Tibial artery (tissue), 4 donors: Measurements from ENCODE around the gene RNF34.

Source experiments
- DNase-seq, 2 donors: peaks; one replicate each; pipeline ENCODE4 v3.0.0-alpha.2; 2019
- H3K27ac ChIP-seq, 2 donors: fragments of 200-600 bp; sonication (generic) in 1 of 2; 1 replicate in 1 of 2; 2 replicates in 1 of 2; pipeline ENCODE4 v1.5.1; 2018 to 2019; ENCODE audit warnings: mild to moderate bottlenecking in 1 of 2
- H3K27me3 ChIP-seq, 2 donors: fragments of 200-600 bp; sonication (generic) in 1 of 2; one replicate each; pipeline versions ENCODE4 v1.5.1 to v1.6.0; 2016 to 2019
- H3K36me3 ChIP-seq, 3 donors: fragments of 200-600 bp; sonication (generic) in 2 of 3; one replicate each; pipeline ENCODE4 v1.5.1; 2016 to 2019; ENCODE audit warnings: mild to moderate bottlenecking in 2 of 3
- H3K4me1 ChIP-seq, 4 donors: fragments of 200-600 bp; sonication (generic) in 2 of 4; 1 replicate in 3 of 4; 2 replicates in 1 of 4; pipeline ENCODE4 v1.5.1; 2016 to 2019
- H3K4me3 ChIP-seq, 2 donors: fragments of 200-600 bp; sonication (generic) in 1 of 2; 1 replicate in 1 of 2; 2 replicates in 1 of 2; pipeline ENCODE4 v1.5.1; 2018 to 2019; ENCODE audit warnings: mild to moderate bottlenecking in 2 of 2
- H3K9me3 ChIP-seq, 3 donors: fragments of 200-600 bp; sonication (generic) in 1 of 3; one replicate each; pipeline ENCODE4 v1.5.1; 2016 to 2019
- CTCF ChIP-seq, 2 experiments: fragments of 200-600 bp in 1 of 2; fragments of 450-650 bp in 1 of 2; IDR thresholded peaks; one replicate each; pipeline ENCODE4 v1.5.1; 2017 to 2019; ENCODE audit warnings: antibody characterized with exemption in 2 of 2, mild to moderate bottlenecking in 1 of 2, moderate library complexity in 1 of 2
- intact Hi-C: fragments of 100-400 bp; cut with DNase I; formaldehyde crosslinking; loops from one replicate; pipeline ENCODE4 v1.15.0; 2023; ENCODE audit warnings: low total_unique reads

The RNF34 gene

GRCh38 chr12:121356657-121357056 is 43.3 kb upstream of the RNF34 start:
- H3K4me1 ChIP-seq, result peaks cover 0 to 4% (median 0%) of the 10 kb centered on the region in 4 donors
- intact Hi-C loops, result no loop called here
- H3K36me3 ChIP-seq, result no peaks in the 10 kb centered on the region
- H3K27me3 ChIP-seq, result no peaks in the 10 kb centered on the region
- no peak overlapping the region for H3K27ac ChIP-seq
- no peaks in the 10 kb centered on the region for H3K9me3 ChIP-seq
- no peak for TF ChIP-seq CTCF (IDR thresholded peaks at IDR 0.05)
- no peak for DNase-seq
- H3K4me3 ChIP-seq, result no peak overlapping the region

- Histone ChIP-seq H3K36me3 (no peaks in the 10 kb centered on the region), H3K27ac (no peak overlapping the region), H3K9me3 (no peaks in the 10 kb centered on the region), H3K4me3 (no peak overlapping the region), H3K27me3 (no peaks in the 10 kb centered on the region), H3K4me1 (peaks cover 0 to 4% (median 0%) of the 10 kb centered on the region in 4 donors)
- TF ChIP-seq CTCF (IDR thresholded peaks at IDR 0.05), result no peak
- intact Hi-C loops, result no loop called here
- no peak for DNase-seq
Measured at GRCh38 chr12:121357331-121357730, 42.6 kb upstream of the RNF34 start.

- peaks cover 0 to 4% (median 0%) of the 10 kb centered on the region in 4 donors for H3K4me1 ChIP-seq
- no peak for DNase-seq
- no peak overlapping the region for H3K4me3 ChIP-seq
- H3K36me3 ChIP-seq, result no peaks in the 10 kb centered on the region
- H3K27ac ChIP-seq, result no peak overlapping the region
- H3K27me3 ChIP-seq, result peaks cover 0 to 6% of the 10 kb centered on the region in 2 donors
- intact Hi-C loops, result no loop called here
- H3K9me3 ChIP-seq, result no peaks in the 10 kb centered on the region
- TF ChIP-seq CTCF (IDR thresholded peaks at IDR 0.05), result no peak
Measured at GRCh38 chr12:121358073-121358472, 41.8 kb upstream of the RNF34 start.

- no peaks in the 10 kb centered on the region for H3K36me3 ChIP-seq
- no peaks in the 10 kb centered on the region for H3K9me3 ChIP-seq
- no peak for TF ChIP-seq CTCF (IDR thresholded peaks at IDR 0.05)
- intact Hi-C loops, result no loop called here
- peaks cover 0 to 4% (median 0%) of the 10 kb centered on the region in 4 donors for H3K4me1 ChIP-seq
- H3K27ac ChIP-seq, result no peak overlapping the region
- peaks cover 0 to 6% of the 10 kb centered on the region in 2 donors for H3K27me3 ChIP-seq
- H3K4me3 ChIP-seq, result no peak overlapping the region
- DNase-seq, result no peak
Measured at GRCh38 chr12:121364683-121365121, 35.2 kb upstream of the RNF34 start.

- Histone ChIP-seq H3K9me3 (no peaks in the 10 kb centered on the region), H3K4me3 (no peak overlapping the region), H3K27ac (no peak overlapping the region), H3K27me3 (peaks cover 0 to 6% of the 10 kb centered on the region in 2 donors), H3K4me1 (peaks cover 0 to 1% (median 0%) of the 10 kb centered on the region in 4 donors), H3K36me3 (no peaks in the 10 kb centered on the region)
- TF ChIP-seq CTCF (IDR thresholded peaks at IDR 0.05), result no peak
- intact Hi-C loops, result no loop called here
- no peak for DNase-seq
Measured at GRCh38 chr12:121365416-121366062, 34.4 kb upstream of the RNF34 start.
